Measurements from ENCODE around the gene FGFR3.

The FGFR3 gene

GRCh38 chr4:1749370-1749769 lies 43.7 kb upstream of the FGFR3 start:
- no peak for DNase-seq (ENCODE audit: extremely low read depth, insufficient read length)
- Histone ChIP-seq H3K4me3 (replicated peaks; ENCODE audit: low read depth, low read length) (no peak overlapping the region), H3K36me3 (ENCODE audit: control insufficient read depth, insufficient read depth, low read length) (peaks cover 6% of the 10 kb centered on the region), H3K27me3 (replicated peaks; ENCODE audit: control insufficient read depth, insufficient read depth, low read length) (no peaks in the 10 kb centered on the region)
- TF ChIP-seq, protein P1, sequence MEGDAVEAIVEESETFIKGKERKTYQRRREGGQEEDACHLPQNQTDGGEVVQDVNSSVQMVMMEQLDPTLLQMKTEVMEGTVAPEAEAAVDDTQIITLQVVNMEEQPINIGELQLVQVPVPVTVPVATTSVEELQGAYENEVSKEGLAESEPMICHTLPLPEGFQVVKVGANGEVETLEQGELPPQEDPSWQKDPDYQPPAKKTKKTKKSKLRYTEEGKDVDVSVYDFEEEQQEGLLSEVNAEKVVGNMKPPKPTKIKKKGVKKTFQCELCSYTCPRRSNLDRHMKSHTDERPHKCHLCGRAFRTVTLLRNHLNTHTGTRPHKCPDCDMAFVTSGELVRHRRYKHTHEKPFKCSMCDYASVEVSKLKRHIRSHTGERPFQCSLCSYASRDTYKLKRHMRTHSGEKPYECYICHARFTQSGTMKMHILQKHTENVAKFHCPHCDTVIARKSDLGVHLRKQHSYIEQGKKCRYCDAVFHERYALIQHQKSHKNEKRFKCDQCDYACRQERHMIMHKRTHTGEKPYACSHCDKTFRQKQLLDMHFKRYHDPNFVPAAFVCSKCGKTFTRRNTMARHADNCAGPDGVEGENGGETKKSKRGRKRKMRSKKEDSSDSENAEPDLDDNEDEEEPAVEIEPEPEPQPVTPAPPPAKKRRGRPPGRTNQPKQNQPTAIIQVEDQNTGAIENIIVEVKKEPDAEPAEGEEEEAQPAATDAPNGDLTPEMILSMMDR (IDR thresholded peaks at IDR 0.05; ENCODE audit: insufficient read depth, low read length, poor library complexity, severe bottlenecking): no peak

- no peak for DNase-seq (ENCODE audit: extremely low read depth, insufficient read length)
- H3K4me3 ChIP-seq (replicated peaks; ENCODE audit: low read depth, low read length): no peak overlapping the region
- TF ChIP-seq, protein P1 (IDR thresholded peaks at IDR 0.05; ENCODE audit: insufficient read depth, low read length, poor library complexity, severe bottlenecking): no peak
- peaks cover 4% of the 10 kb centered on the region for H3K36me3 ChIP-seq (ENCODE audit: control insufficient read depth, insufficient read depth, low read length)
- no peaks in the 10 kb centered on the region for H3K27me3 ChIP-seq (replicated peaks; ENCODE audit: control insufficient read depth, insufficient read depth, low read length)
Measured at GRCh38 chr4:1749826-1750225, 43.3 kb upstream of the FGFR3 start.

DNA sequence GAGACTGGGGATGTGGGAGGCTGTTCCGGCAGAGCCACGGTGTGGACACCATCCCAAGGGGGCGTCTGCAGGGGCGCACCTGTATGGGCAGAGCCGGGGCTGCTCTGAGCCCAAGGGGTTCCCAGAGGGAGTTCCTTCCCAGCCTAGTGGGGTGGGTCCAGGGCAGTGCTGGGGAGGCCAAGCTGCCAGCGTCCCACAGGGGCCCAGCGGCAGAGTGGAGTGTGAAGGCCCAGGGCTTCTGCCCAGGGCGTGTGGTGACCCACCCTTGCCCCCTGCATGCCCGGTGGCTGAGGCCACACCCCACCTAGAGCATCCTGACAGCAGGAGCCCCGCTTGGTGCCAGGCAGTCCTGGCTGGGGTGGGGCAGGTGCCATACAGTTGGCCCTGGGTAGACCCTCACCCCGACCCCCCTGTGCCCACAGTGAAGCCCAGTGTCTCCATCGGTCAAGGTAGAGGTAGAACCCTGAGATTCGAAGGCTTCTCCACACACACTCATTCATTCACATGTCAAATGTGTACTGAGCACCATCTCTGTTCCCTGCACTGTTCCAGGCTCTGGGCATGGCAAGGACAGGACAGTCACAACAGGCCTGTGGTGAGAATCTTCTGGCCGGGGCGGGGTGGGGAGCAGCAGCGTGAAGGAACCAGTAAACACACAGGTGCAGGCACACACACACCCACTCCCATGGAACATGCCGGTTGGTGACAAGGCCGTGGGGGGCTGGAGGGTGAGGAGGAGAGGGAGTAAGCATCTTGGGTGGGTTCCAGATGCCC lies 42.5 kb upstream of the FGFR3 start:
- H3K27me3 ChIP-seq (replicated peaks; ENCODE audit: control insufficient read depth, insufficient read depth, low read length): no peaks in the 10 kb centered on the region
- TF ChIP-seq, protein P1 (IDR thresholded peaks at IDR 0.05; ENCODE audit: insufficient read depth, low read length, poor library complexity, severe bottlenecking): no peak
- H3K36me3 ChIP-seq (ENCODE audit: control insufficient read depth, insufficient read depth, low read length): peaks cover 2% of the 10 kb centered on the region
- DNase-seq (ENCODE audit: extremely low read depth, insufficient read length): no peak
- H3K4me3 ChIP-seq (replicated peaks; ENCODE audit: low read depth, low read length): no peak overlapping the region

GRCh38 chr4:1751155-1751918 lies 41.8 kb upstream of the FGFR3 start:
- Histone ChIP-seq H3K36me3 (ENCODE audit: control insufficient read depth, insufficient read depth, low read length) (no peaks in the 10 kb centered on the region), H3K27me3 (replicated peaks; ENCODE audit: control insufficient read depth, insufficient read depth, low read length) (no peaks in the 10 kb centered on the region), H3K4me3 (replicated peaks; ENCODE audit: low read depth, low read length) (no peak overlapping the region)
- TF ChIP-seq, protein P1 (IDR thresholded peaks at IDR 0.05; ENCODE audit: insufficient read depth, low read length, poor library complexity, severe bottlenecking): no peak
- no peak for DNase-seq (ENCODE audit: extremely low read depth, insufficient read length)

- TF ChIP-seq, protein P1 (IDR thresholded peaks at IDR 0.05; ENCODE audit: insufficient read depth, low read length, poor library complexity, severe bottlenecking): no peak
- Histone ChIP-seq H3K36me3 (ENCODE audit: control insufficient read depth, insufficient read depth, low read length) (no peaks in the 10 kb centered on the region), H3K4me3 (replicated peaks; ENCODE audit: low read depth, low read length) (no peak overlapping the region), H3K27me3 (replicated peaks; ENCODE audit: control insufficient read depth, insufficient read depth, low read length) (no peaks in the 10 kb centered on the region; the same call in 1 of the 2 replicates)
- DNase-seq (ENCODE audit: extremely low read depth, insufficient read length): no peak
Measured at GRCh38 chr4:1751919-1752283, 41.2 kb upstream of the FGFR3 start.
